SK-N-SH (cell line): ENCODE results near the gene BOK. TPM values are rescaled to one million over a fixed set of nuclear protein-coding genes. Genes with fewer than 3 reads are reported as not detected.
"Not testable (repeated sequence)": the region's sequence is repeated elsewhere in the genome, so short reads cannot be mapped to it uniquely, and the experiment has no call there.

ENCODE experiments used
- CTCF ChIA-PET: fragments of 300-600, 350-600 bp; formaldehyde crosslinking; extraction: SDS; loops from one replicate; lab custom pipeline; 2021; lab: Yijun Ruan, JAX
- POLR2A ChIA-PET: fragments of 350-600 bp; sonication (Branson Sonifier 250); formaldehyde crosslinking; extraction: SDS; loops from one replicate; lab custom pipeline; 2020; ENCODE audit warnings: antibody characterized with exemption, inconsistent platforms; lab: Yijun Ruan, JAX
- DNase-seq: peaks from one replicate; pipeline ENCODE4 v3.0.0; 2012
- H2AFZ ChIP-seq: fragments of 200-600 bp; sonication (generic); 2 replicates; pipeline ENCODE4 v1.8.1; 2016; ENCODE audit warnings: antibody characterized with exemption, mild to moderate bottlenecking, low read depth
- H3F3A ChIP-seq: fragments of 200-600 bp; sonication (generic); replicated peaks from 2 replicates; pipeline ENCODE3; 2016; ENCODE audit warnings: antibody characterized with exemption, mild to moderate bottlenecking; ENCODE audit not compliant: insufficient read depth
- H3K27ac ChIP-seq, 2 experiments: fragments of 200-500 bp in 1 of 2; fragments of 200-600 bp in 1 of 2; sonication (Bioruptor generic) in 1 of 2; sonication (generic), shearing (Covaris generic) in 1 of 2; 2 replicates each; pipeline versions ENCODE4 v1.5.1 to v1.6.1; 2014 to 2016; ENCODE audit warnings: low read depth in 2 of 2, inconsistent platforms in 1 of 2, low read length in 1 of 2, mild to moderate bottlenecking in 1 of 2, mixed read lengths in 1 of 2
- H3K27me3 ChIP-seq: fragments of 200-600 bp; sonication (generic), shearing (Covaris generic); 2 replicates; pipeline ENCODE4 v1.6.1; 2016; ENCODE audit warnings: mixed run types; ENCODE audit not compliant: insufficient read depth
- H3K36me3 ChIP-seq, 2 experiments: fragments of 200-500 bp in 1 of 2; fragments of 200-600 bp in 1 of 2; sonication (Bioruptor generic) in 1 of 2; sonication (generic) in 1 of 2; replicated peaks in 1 of 2; 2 replicates each; pipeline versions ENCODE3 to v1.5.1; 2014 to 2016; ENCODE audit warnings: low read length in 1 of 2, mild to moderate bottlenecking in 1 of 2; ENCODE audit not compliant: insufficient read depth in 2 of 2, control insufficient read depth in 1 of 2
- H3K4me1 ChIP-seq, 2 experiments: fragments of 200-500 bp in 1 of 2; fragments of 200-600 bp in 1 of 2; sonication (Bioruptor generic) in 1 of 2; sonication (generic), shearing (Covaris generic) in 1 of 2; 2 replicates each; pipeline versions ENCODE4 v1.5.1 to v1.6.1; 2014 to 2016; ENCODE audit warnings: low read depth in 1 of 2, low read length in 1 of 2, mixed run types in 1 of 2; ENCODE audit not compliant: insufficient read depth in 2 of 2, control insufficient read depth in 1 of 2
- H3K4me2 ChIP-seq: fragments of 200-600 bp; sonication (generic), shearing (Covaris generic); 2 replicates; pipeline ENCODE4 v1.6.1; 2017; ENCODE audit warnings: mixed run types
- H3K4me3 ChIP-seq, 2 experiments: fragments of 200-500 bp in 1 of 2; fragments of 200-600 bp in 1 of 2; sonication (Bioruptor generic) in 1 of 2; sonication (generic), shearing (Covaris generic) in 1 of 2; 2 replicates each; pipeline versions ENCODE4 v1.5.1 to v1.8.1; 2014 to 2016; ENCODE audit warnings: low read depth in 2 of 2, inconsistent platforms in 1 of 2, low read length in 1 of 2, mild to moderate bottlenecking in 1 of 2, mixed read lengths in 1 of 2, moderate library complexity in 1 of 2
- H3K79me2 ChIP-seq: fragments of 200-600 bp; sonication (generic); 2 replicates; pipeline ENCODE4 v1.8.1; 2017; ENCODE audit warnings: mild to moderate bottlenecking; ENCODE audit not compliant: insufficient read depth
- H3K9ac ChIP-seq: fragments of 200-600 bp; sonication (generic); 2 replicates; pipeline ENCODE4 v1.6.1; 2017; ENCODE audit warnings: mixed run types
- H3K9me2 ChIP-seq: fragments of 200-600 bp; sonication (generic); 2 replicates; pipeline ENCODE4 v1.6.1; 2017; ENCODE audit warnings: mixed run types
- H3K9me3 ChIP-seq: fragments of 200-600 bp; sonication (generic); 2 replicates; pipeline ENCODE4 v1.6.1; 2017; ENCODE audit warnings: mixed run types, mild to moderate bottlenecking, moderate library complexity
- H4K20me1 ChIP-seq: fragments of 200-600 bp; sonication (generic); 2 replicates; pipeline ENCODE4 v1.6.1; 2017; ENCODE audit warnings: mild to moderate bottlenecking, mixed run types; ENCODE audit not compliant: insufficient read depth
- CTCF ChIP-seq: fragments of 200-600 bp; sonication (generic); IDR thresholded peaks from 2 replicates; pipeline ENCODE4 v1.6.1; 2017; ENCODE audit warnings: antibody characterized with exemption, mild to moderate bottlenecking, moderate library complexity
- ELF1 ChIP-seq: IDR thresholded peaks from 2 replicates; pipeline ENCODE4 v1.4.0; 2012
- EZH2phosphoT487 ChIP-seq: fragments of 200-600 bp; sonication (generic); IDR thresholded peaks from 2 replicates; pipeline ENCODE4 v1.6.1; 2017; ENCODE audit warnings: low read depth, mixed run types, mild to moderate bottlenecking, antibody characterized with exemption, moderate library complexity, borderline replicate concordance
- FOSL2 ChIP-seq: IDR thresholded peaks from 2 replicates; pipeline ENCODE4 v1.4.0; 2012; ENCODE audit warnings: low read depth, mild to moderate bottlenecking, moderate library complexity, borderline replicate concordance
- FOXJ3 ChIP-seq: sonication (generic); formaldehyde crosslinking; IDR thresholded peaks from 2 replicates; pipeline ENCODE4 v1.5.1; 2020; ENCODE audit warnings: mild to moderate bottlenecking, missing genetic modification reagents
- GABPA ChIP-seq: IDR thresholded peaks from 2 replicates; pipeline ENCODE4 v1.4.0; 2012; ENCODE audit warnings: low read depth, mild to moderate bottlenecking
- IRF3 ChIP-seq: fragments of 150-350 bp; IDR thresholded peaks from 2 replicates; pipeline ENCODE4 v1.6.1; 2016; ENCODE audit warnings: mild to moderate bottlenecking, low read depth, low read length
- NFIC ChIP-seq: IDR thresholded peaks from 2 replicates; pipeline ENCODE4 v1.4.0; 2012; ENCODE audit warnings: borderline replicate concordance
- NRF1 ChIP-seq: IDR thresholded peaks from 2 replicates; pipeline ENCODE4 v1.6.1; 2012; ENCODE audit warnings: low read depth, mild to moderate bottlenecking, low read length
- PBX3 ChIP-seq: IDR thresholded peaks from 2 replicates; pipeline ENCODE4; 2012
- RAD21 ChIP-seq: IDR thresholded peaks from 2 replicates; pipeline ENCODE4 v1.6.1; 2012; ENCODE audit warnings: mild to moderate bottlenecking, low read length
- RCOR1 ChIP-seq: fragments of 150-350 bp; IDR thresholded peaks from 2 replicates; pipeline ENCODE4 v1.6.1; 2017; ENCODE audit warnings: antibody characterized with exemption, low read length
- RFX5 ChIP-seq: IDR thresholded peaks from 2 replicates; pipeline ENCODE4 v1.6.1; 2012; ENCODE audit warnings: mild to moderate bottlenecking, improper control_type of control experiment, low read length
- RXRA ChIP-seq: IDR thresholded peaks from 2 replicates; pipeline ENCODE4 v1.4.0; 2012; ENCODE audit warnings: low read depth, mild to moderate bottlenecking, borderline replicate concordance
- TCF12 ChIP-seq: IDR thresholded peaks from 2 replicates; pipeline ENCODE4 v1.4.0; 2012
- TEAD4 ChIP-seq: IDR thresholded peaks from 2 replicates; pipeline ENCODE4 v1.4.0; 2012; ENCODE audit warnings: mild to moderate bottlenecking, borderline replicate concordance; ENCODE audit not compliant: insufficient read depth
- ZBTB33 ChIP-seq: IDR thresholded peaks from 2 replicates; pipeline ENCODE4 v1.4.0; 2012; ENCODE audit warnings: low read depth, borderline replicate concordance
- WGBS: methylation state at CpG from one replicate; pipeline ENCODE4 v1.1.6; 2017; ENCODE audit warnings: low lambda C conversion rate; 5-methylcytosine and 5-hydroxymethylcytosine counted together
- polyA plus RNA-seq, 3 experiments: library from polyadenylated mRNA; depleted of rRNA; stranded (reverse); fragments of >200 nt; gene quantifications; 2 replicates each; pipeline ENCODE4 v1.2.3, GENCODE V29; 2012

BOK gene
- polyA plus RNA-seq, 1 of the 3 experiments (the other 2 are of a cell fraction), result 1.7 TPM

- peak; percentile 38 for DNase-seq
These were observed 13.5 kb downstream of the BOK start for GRCh38 chr2:241571821-241572620.

GRCh38 chr2:241572915-241573651 is 14.5 kb downstream of the BOK start:
- H4K20me1 ChIP-seq, H3K27me3 ChIP-seq, H3K4me3 ChIP-seq, H3F3A ChIP-seq, CTCF ChIA-PET, H3K9me3 ChIP-seq, H2AFZ ChIP-seq, H3K4me2 ChIP-seq, H3K36me3 ChIP-seq, H3K79me2 ChIP-seq, POLR2A ChIA-PET, H3K4me1 ChIP-seq, H3K27ac ChIP-seq, H3K9me2 ChIP-seq, H3K9ac ChIP-seq: not testable (repeated sequence)
- DNase-seq, result peak; percentile 37
- WGBS, result 96% methylated on average over 11 of the region's 20 CpGs

More at GRCh38 chr2:241571821-241572620, 13.5 kb downstream of the BOK start:
- ChIA-PET CTCF (no interaction called here), POLR2A (no interaction called here)
- Histone ChIP-seq H3K36me3 (no peaks in the 10 kb centered on the region), H3K79me2 (no peaks in the 10 kb centered on the region), H3K4me2 (no peak overlapping the region), H2AFZ (no peak overlapping the region), H3K9me2 (no peaks in the 10 kb centered on the region), H3K9me3 (no peaks in the 10 kb centered on the region), H3K27ac (no peak overlapping the region), H3K4me3 (no peak overlapping the region), H3K4me1 (no peaks in the 10 kb centered on the region), H4K20me1 (no peaks in the 10 kb centered on the region), H3K27me3 (no peaks in the 10 kb centered on the region), H3F3A (no peaks in the 10 kb centered on the region), H3K9ac (no peak overlapping the region)
- TF ChIP-seq NFIC (no peak), IRF3 (no peak), ELF1 (no peak), RAD21 (no peak), ZBTB33 (no peak), TCF12 (no peak), RXRA (no peak), FOSL2 (no peak), FOXJ3 (CRISPR knock-in tag) (no peak), PBX3 (no peak), GABPA (no peak), RCOR1 (no peak), EZH2phosphoT487 (no peak), TEAD4 (no peak), CTCF (no peak), NRF1 (no peak), RFX5 (no peak)
- 91% methylated on average over 14 of the region's 27 CpGs for WGBS
